Activated CD4-positive, CD25-positive, alpha-beta regulatory T cell treated with anti-CD3 and anti-CD28 coated beads, Interleukin-2, amount 50 U/mL, for 72 hours (primary cell): Measurements from ENCODE around the gene TMEM132D.

Source experiments
- DNase-seq: peaks from one replicate; pipeline ENCODE4 v3.0.0; 2021

The TMEM132D gene

DNA sequence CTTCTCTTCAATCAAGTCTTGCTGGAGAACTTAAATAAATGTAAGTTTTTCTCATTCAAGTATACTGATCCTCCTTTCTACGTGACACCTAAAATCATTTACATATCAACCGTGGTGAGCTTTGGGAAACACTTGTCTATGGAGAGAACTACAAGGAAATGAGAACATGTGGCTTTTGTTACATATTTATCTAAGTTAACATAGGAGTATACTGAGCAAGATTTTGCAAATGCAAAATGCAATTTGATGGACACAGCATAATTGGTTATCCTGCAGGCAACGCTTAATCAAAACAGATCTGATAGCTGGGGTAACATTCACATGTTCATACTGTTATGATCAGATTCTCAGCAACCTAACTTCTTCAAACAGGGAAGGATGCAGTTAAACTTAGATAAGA, 376.3 kb downstream of the TMEM132D start:
- DNase-seq, result no peak

DNA sequence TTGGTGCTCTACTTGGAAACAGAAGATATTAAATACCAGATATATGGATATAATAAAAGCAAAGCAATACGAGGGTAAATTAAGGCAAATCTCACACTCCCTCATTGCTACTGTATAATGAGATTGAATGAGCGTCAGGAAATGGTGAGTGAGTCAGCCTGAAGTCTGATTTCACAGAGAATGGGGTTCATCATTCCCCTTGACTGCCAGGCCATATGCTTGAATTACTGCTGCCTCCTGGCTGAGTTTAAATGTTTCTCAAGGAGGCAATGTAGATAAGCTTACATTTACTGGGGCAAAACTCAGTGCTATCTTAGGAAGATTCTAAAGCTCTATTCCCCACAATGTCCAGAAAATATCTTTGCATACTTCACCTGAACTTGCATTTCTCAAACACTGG, 380.2 kb downstream of the TMEM132D start:
- DNase-seq, result no peak

DNA sequence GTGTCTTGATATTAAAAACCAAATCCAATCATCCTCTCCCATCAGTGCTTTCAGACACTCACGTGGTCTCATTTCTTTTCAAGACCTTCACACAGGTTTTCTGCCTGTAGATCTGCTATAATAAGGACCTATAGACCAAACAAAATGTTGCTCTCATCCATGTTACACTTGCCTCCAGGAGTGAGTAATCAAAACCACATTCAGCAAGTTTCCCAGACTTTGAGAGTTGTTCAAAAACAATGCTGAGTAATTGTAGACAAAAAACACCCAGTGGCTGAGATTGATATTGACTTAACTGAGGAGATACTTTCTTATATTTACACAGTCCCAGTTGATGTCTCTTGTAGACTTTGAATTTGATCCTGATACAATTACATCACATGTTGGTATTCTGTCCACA, 383.1 kb downstream of the TMEM132D start:
- DNase-seq, result no peak

DNA sequence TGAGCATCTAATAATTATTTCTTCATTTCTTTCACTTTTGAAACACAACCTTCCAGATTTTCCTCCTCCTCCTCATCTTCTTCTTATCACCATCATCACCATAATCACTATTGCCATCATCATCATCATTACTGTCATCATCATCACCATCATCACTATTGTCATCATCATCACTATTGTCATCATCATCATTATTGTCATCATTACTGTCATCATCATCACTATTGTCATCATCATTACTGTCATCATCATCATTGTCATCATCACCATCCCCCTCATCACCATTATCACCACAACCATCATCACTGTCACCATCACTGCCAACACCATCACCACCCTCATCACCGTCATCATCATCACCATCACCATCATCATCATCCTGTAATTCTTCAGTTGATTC, 400.0 kb downstream of the TMEM132D start:
- no peak for DNase-seq

DNA sequence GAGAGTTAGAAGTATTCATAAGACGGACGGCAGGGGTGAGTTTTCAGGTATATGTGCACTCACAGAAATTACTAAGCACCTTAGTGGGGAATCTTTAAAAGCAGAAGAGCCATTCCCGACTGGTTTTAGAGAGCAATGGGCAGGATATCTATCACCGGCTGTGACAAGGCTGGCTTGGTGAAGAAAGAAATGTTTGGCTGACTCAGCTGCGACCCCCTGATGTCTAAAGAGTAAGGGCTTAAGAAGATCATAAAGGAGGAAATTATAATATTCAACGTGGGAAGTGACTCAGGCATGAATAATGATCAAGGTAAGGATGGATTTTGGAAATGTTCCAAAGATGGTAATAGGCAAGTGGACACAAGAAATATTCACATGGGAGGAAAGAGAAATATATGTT, 407.6 kb downstream of the TMEM132D start:
- no peak for DNase-seq

DNA sequence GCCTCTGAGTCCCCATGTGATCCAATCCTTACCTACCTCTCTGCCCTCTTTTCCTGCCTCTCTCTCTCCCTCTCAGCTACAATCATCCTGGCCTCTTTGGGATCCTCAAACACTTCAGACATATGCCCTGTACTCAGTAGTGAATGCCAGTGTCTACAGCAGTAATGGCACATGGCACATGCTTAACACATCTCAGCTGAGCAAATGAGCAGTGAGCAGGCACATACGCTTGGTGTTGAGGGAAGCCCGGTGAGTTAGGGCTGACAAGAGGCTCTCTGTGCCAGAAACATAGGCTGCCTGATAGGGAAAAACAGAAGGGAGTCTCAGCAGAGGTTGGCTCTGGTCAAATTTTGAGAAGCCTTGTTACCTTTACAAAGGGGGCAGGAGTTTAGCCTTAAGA, 409.1 kb downstream of the TMEM132D start:
- DNase-seq, result no peak

DNA sequence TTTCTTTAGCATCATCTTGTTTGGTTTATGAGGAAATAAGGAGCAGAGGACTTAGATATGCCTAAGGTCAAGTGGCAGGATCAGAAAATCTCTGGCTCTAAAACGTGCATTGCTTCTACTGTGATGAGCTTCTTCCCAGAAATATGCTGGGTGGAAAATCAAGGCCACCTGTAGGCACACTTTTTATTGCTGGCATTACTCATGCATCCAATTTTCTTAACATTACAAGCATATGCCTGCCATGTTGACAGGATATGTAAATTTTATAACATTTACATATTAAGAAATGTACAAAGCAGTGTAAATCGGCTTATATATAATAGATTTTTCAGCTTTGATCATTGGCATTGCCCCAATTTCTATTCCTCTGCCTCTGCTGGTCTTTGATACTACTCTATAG, 409.6 kb downstream of the TMEM132D start:
- DNase-seq, result no peak

DNA sequence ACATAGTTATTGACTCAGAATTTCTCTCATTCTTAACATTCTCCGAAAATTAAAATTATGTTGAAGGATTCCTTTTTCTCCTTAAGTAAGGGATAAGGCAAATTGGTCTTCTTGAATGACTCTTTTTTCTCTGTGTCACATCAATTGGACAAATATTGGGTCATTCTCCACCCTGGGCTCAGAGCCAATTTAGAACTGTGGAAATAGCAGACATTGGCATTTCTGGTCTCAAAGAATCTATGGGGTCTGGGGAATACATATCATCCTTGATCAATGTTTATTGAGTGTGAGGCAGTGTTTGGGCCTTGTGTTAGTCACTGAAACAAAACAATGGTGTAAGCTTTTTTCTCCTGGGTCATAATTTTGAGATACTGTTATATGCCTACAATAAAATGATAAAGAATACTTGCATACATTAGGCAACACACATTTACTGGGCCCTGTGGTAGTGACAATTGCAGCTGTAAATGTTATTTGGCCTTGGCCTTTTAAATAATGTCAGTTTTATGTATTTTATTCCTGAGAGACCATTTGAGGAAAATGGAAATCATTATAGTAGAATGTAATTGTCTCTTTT, 414.6 kb downstream of the TMEM132D start:
- DNase-seq, result no peak

DNA sequence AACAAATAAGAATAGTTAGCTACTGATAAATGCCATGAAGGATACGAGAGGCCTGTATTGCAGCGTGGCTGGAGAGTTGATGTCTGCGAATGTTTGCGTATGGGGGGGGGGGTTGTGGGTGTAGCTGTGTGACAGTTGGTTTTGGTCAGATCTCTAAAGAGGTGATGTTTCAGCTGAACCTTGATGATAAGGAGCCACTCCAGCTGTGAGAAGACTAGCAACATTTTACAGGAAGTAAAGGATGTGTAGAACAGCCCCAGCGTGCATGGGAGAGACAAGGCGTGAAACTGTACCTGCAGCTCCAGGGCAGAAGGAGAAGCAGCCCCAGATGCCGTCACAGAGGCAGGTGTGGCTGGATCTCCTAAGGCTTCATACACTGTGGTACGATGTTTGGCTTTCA, 416.9 kb downstream of the TMEM132D start:
- DNase-seq, result no peak

DNA sequence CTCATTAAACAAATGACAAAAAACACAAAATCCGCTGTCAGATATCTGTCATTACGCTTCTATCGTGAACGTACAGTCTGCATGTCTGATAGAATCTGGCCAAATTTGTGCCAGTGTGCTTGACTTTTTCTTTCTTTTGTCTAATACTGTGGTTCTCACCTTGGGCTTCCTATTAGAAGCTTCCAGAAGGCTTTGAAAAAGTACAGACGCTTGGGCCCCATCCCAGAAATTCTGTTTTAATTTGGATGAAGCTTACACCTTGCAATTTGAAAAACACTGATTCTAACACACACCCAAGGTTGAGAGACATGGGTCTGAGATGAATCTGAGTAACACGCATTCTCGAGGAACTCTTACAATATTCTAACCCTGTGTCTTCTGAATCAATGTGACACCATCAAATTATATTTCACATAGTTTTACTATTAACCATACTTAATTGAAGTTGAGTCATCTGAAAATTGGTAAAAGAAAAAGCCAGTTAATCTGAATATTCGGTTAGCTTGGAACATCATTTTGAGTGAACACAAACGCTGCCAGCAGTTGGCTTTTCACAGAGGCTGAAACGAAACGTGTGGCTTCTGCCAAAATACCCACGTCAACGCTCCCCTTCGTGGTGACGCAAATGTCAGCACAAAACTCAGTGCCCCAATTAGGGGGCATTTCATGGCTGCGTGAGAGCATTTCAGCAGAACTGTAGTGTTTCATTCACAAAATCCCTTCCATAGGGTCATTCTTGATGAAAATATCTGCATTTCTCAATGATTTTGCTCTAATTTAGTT, 420.5 kb downstream of the TMEM132D start:
- no peak for DNase-seq

DNA sequence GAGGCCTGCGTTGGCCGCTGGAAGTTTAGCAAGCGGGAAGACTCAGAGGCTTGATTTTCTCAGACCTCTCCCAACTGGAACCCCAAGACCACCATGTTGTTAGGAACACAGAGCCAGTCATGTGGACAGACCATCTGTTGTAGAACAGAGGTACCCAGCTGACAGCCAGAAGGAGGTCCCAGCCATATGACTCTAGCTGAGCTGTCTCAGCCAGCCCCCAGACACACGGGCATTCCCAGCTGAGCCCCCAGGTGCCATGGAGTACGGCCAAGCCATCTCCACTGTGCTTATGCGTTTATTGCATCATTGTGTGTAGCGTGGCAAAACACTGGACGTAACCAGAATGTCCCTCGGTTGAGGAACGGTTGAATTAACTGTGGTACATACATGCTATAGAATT, 421.9 kb downstream of the TMEM132D start:
- DNase-seq, result no peak

DNA sequence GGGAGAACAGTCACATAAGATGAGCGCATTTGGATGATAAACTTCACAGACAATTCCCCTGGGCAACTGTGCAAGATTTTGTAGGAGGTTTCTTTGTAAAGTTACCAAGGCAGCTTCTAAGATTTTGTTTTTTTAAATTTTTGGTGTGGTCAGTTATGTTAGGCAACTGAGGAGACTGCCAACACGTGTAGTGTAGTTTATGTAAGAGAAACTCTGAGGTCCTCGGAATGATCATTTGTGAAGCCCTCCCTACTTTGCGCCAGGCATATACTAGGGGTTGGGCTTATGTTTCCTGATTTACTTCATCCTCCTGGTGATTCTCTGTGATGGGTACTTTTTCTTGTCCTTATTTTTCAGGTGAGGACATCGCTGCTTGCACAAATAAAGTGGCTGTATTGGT, 433.6 kb downstream of the TMEM132D start:
- no peak for DNase-seq

DNA sequence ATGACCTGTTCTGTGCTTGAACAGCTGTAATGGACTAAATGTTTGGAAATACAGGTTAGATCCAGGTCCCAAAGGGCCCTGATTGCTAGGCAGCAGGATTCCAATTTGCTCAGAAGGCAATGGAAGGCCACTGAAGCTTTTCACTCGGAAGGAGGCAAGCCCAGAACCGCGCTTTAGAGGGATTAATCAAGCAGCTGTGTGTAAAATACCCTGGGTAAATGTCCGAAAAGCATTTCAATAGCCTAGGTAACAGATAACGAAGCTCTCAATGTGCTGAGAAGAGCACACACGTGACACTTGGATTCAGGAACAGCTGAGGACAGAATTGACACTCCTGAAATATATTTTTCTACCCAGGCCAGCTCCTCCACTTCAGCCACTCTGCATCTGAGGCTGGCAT, 436.1 kb downstream of the TMEM132D start:
- DNase-seq, result no peak

DNA sequence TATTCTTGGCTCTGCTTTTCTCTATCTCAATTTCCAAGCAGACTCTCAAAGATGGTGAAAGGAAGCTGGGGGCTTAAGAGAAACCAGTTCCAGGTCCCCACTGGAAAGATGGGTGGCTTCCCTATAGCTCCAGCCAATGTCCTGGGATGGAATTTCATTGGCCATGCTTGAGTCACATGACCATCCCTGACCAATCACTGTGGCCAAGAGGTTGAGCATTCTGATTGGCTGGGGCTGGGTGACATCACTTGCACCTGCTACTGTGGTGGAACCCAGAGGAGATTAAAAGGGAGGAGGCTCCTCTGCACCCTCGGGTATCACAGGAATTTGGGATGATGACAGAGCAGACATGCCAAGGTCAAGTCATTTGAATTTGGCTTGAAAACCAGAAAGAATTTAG, 436.5 kb downstream of the TMEM132D start:
- no peak for DNase-seq

DNA sequence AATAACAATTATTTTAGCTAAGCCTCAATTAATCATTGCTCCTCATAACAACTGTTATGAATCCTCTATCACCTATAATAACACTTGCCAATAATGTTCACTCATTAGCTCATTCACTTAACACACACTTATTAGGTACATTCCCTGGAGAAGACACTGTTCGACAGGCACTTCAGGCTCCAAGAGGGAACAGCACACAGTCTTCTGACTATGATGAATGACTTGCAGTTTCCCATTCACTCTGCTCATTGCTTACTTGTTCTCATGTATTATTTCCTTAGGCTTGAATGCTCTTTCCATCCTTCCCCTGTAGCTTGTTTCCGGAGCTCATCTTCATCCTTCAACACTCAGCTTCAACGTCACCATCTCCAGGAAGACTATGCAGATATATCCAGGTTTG, 437.3 kb downstream of the TMEM132D start:
- no peak for DNase-seq

DNA sequence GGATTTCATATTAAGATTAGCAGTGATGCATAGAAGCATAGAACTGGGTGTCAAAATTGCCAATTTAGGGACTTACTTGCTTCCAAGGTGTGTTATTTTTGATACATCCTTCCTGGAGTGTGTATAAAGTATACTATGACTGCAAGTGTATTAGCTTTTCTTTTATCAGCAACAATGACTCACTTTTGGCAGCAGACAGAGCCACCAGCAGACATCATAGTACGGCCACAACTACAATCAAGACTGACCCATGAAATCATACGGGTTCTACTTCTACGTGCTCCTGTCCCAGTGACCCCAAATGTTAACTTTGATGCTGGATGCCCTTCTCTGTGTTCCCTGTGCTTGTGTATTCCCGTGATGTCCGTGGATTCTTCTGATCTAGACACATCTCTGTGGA, 443.9 kb downstream of the TMEM132D start:
- DNase-seq, result no peak

DNA sequence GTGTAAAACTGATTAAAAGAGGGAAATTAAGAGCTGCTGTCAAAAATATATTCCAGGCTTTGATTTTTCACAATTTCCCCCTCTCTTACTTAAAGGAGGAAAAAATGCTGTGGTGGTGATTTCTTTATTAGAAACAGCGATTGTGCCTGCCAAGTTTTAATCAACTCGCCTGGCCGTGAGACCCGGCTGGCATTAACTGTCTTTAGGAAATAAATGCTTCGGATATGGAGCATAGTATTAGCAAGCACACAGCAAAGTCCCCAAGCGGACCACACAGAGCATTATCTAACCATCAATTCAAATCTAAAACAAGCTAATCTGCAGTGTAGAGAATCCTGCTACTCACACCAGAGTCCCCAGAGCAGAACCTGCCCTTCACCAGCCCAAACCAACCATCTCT, 457.1 kb downstream of the TMEM132D start:
- no peak for DNase-seq

DNA sequence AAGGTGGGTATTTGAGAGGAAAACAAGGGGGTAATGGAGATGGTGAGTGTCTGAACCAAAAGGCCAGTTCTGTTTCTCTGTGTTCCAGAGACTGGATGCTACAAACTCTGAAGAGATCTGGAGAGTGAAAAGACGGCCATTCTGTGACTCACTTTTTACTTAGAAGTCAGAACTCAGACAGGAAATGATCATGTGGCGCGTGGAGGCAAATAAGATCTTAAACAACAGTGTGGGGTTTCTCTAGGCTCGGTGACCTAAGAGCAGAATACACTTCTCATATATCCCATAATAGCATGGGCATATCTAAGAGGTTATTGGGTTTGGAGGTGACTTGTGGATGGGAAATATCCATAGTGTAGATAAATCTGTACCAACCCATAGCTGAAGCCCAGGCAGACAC, 463.5 kb downstream of the TMEM132D start:
- no peak for DNase-seq

DNA sequence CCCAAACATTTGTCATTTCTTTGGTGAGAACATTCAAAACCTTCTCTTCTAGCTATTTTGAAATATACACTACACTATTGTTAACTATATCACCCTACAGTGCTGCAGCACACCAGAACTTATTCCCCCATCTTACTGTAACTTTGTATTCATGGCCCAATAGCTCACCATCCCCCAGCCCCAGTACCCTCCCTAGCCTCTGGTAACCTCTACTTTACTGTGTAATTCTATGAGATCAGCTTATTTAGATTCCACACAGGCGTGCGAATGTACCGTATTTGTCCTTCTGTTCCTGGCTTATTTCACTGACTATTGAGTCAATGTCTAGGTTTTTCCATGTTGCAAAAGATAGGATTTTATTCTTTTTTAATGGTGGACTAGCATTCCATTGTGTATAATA, 469.0 kb downstream of the TMEM132D start:
- no peak for DNase-seq

DNA sequence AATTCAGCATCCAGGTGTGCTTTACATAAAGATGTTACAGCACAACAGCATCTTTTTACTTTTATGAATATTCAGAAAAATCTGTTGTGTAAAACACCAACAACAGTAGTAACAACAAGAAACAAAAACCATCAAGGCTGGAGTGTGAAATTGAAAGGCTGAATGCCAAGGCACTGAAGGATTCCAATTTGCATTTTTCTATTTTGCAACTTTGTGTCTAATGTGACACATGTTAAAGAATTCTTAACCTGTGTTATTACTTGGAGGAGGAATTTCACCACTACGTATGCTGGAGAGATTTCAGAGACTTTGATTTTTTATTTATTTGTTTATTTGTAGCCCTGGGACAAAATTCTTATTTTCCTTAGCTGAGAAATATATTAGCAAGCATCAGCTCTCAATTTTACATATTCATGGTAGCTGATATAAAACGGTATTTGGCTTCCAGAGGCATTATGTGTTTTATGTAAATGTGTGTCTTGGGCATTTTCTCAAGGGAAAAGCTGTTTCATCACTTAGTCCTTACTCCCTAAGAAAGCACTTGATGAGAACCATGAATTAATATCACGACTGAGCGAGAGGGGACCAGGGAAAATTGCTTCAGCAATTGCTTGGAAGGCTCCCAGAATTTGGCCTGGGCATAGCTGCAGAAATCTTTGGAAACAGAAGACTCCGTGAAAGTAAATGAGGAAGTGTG, 475.4 kb downstream of the TMEM132D start:
- DNase-seq, result no peak

DNA sequence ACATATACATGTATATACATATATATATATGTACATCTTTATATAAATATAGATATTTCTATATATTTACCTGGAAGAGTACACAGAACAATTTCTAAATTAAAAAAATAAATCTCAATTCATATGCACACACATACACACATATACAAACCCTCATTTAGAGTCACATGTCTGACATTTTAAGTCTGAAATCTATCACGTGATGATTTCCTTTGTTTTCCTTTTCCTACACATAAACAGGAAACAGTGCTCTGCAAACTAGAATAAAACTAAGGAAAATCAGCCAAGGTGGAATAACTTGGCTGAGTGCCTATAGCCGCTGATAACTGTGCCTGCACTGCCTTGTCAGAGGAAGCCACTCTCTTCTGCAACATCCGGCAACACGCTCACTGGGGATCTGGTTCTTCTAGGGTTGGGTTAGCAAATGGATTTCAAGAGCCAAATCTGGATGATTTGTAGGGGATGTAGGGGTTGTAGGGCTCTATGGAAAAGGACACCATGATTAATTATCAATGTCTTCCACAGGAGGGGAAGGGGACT, 480.7 kb downstream of the TMEM132D start:
- DNase-seq, result no peak

DNA sequence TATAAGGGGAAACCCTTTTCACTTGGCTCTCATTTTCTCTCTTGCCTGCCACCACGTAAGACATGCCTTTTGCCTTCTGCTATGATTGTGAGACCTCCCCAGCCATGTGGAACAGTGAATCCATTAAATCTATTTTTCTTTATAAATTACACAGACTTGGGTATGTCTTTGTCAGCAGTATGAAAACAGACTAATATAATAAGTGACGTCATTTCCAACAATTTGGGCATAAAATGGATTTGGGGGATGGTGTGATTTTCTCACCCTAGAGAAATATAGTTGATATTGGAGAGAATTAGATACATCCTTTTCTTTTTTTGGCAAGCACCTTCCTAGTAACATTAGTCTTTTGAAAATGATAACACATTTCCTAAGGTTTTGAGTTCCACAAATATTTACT, 490.5 kb downstream of the TMEM132D start:
- DNase-seq, result no peak

DNA sequence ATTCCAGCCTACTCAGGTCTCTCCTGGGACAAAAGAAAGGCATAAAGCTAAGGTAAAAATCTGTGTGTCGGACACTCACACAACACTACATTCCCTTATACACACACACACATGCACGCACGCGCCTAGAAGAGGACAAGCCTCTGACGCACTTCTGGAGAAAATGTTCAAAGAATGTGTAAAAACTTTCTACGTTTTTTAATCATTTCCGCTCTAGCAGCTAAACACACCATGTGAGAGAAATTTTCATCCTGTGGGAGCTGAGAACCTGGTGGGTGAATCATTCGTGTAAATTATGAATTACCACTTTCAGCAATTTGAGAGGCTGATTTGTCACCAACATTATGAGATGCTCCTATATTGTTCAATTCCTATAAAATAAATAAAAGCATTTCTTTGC, 494.5 kb downstream of the TMEM132D start:
- DNase-seq, result no peak

DNA sequence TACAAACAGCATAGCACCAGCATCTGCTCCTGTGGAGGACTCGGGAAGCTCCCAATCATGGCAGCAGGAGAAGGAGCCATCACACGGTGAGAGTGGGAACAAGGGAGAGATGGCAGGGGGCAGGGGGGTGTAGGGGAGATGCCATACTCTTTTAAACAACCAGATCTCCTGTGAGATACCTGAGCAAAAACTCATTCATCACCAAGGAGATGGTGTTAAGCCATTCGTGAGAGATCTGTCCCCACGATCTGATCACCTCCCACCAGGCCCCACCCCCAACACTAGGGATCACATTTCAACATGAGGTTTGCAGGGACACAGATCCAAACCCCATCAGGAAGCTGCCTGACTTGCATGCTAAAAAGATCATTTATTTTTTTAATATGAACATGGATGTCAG, 499.3 kb downstream of the TMEM132D start:
- no peak for DNase-seq
